Cerebellar cortex (tissue), 1 donor: ENCODE data around the gene PHETA2.
A peak's percentile ranks its signal among the peaks of the same experiment; 100 is the strongest.
"Not testable (repeated sequence)": the region's sequence is repeated elsewhere in the genome, so short reads cannot be mapped to it uniquely, and the experiment has no call there.

Experiments
- DNase-seq: peaks from one replicate; pipeline ENCODE4 v3.0.0-alpha.2; 2015; ENCODE audit warnings: low spot score

The PHETA2 gene

GRCh38 chr22:42069801-42070516 is 4.1 kb upstream of the PHETA2 start:
- no peak for DNase-seq

GRCh38 chr22:42070517-42071422 is 3.3 kb upstream of the PHETA2 start, which contains the start of gene NAGA:
TSS of gene NAGA (minus strand) at chr22:42070812. CDS start at chr22:42070297, 515 bp downstream.
- DNase-seq: peak; percentile 99

GRCh38 chr22:42071508-42071907 is 2.5 kb upstream of the PHETA2 start:
- not testable (repeated sequence) for DNase-seq

GRCh38 chr22:42072606-42073330 is 1.3 kb upstream of the PHETA2 start:
- DNase-seq: peak; percentile 40

GRCh38 chr22:42073621-42074041 is 417 bp upstream of the PHETA2 start:
- no peak for DNase-seq

GRCh38 chr22:42074846-42075676 is 1.0 kb downstream of the PHETA2 start:
- no peak for DNase-seq

GRCh38 chr22:42076764-42077485 is 2.9 kb downstream of the PHETA2 start:
- no peak for DNase-seq

GRCh38 chr22:42077486-42078125 is 3.6 kb downstream of the PHETA2 start:
- peak; percentile 42 for DNase-seq

GRCh38 chr22:42078469-42079318 is 4.6 kb downstream of the PHETA2 start:
- peak; percentile 42 for DNase-seq

- DNase-seq: peak; percentile 99
Measured at GRCh38 chr22:42079319-42080251, 5.5 kb downstream of the PHETA2 start, which contains the start of gene SMDT1. TSS of gene SMDT1 (plus strand) at chr22:42079700. CDS start at chr22:42079769, 69 bp downstream.

- DNase-seq: peak; percentile 69
Measured at GRCh38 chr22:42080287-42080686, 6.2 kb downstream of the PHETA2 start.

- DNase-seq: no peak
Measured at GRCh38 chr22:42083119-42083518, 9.1 kb downstream of the PHETA2 start.

GRCh38 chr22:42084874-42085273 is 10.8 kb downstream of the PHETA2 start:
- no peak for DNase-seq

- DNase-seq: peak; percentile 24
Measured at GRCh38 chr22:42086051-42086450, 12.0 kb downstream of the PHETA2 start.

GRCh38 chr22:42090596-42091454 is 16.8 kb downstream of the PHETA2 start, which contains the start of gene NDUFA6:
TSS of gene NDUFA6 (minus strand) at chr22:42090772. CDS start at chr22:42090744, 28 bp downstream.
- peak; percentile 99 for DNase-seq

- DNase-seq: no peak
Measured at GRCh38 chr22:42091455-42091782, 17.4 kb downstream of the PHETA2 start.

- no peak for DNase-seq
Measured at GRCh38 chr22:42101199-42101598, 27.2 kb downstream of the PHETA2 start.
